Neural cell (in vitro differentiated cells): Measurements from ENCODE around the gene ARHGAP18. TPM values are rescaled to one million over a fixed set of nuclear protein-coding genes. Genes with fewer than 3 reads are reported as not detected.

Experiments used
- H2AFZ ChIP-seq: fragments of 200-600, 300-800 bp; sonication (generic), shearing (Covaris generic); 2 replicates; pipeline ENCODE4 v1.6.0; 2014; ENCODE audit warnings: low read depth, mild to moderate bottlenecking, antibody characterized with exemption, low read length, moderate library complexity
- H3F3A ChIP-seq: fragments of 200-600 bp; shearing (Covaris generic); 2 replicates; pipeline ENCODE4 v1.6.1; 2016; ENCODE audit warnings: mild to moderate bottlenecking, moderate library complexity, mixed read lengths, antibody characterized with exemption, low read length; ENCODE audit not compliant: insufficient read depth, poor library complexity, severe bottlenecking
- H3K27ac ChIP-seq: fragments of 200-600, 300-800 bp; sonication (generic), shearing (Covaris generic); 2 replicates; pipeline ENCODE4 v1.5.1; 2014; ENCODE audit warnings: mild to moderate bottlenecking, low read length, moderate library complexity
- H3K27me3 ChIP-seq: fragments of 300-800, 200-600 bp; sonication (generic), shearing (Covaris generic); 2 replicates; pipeline ENCODE4 v1.6.0; 2014; ENCODE audit warnings: mild to moderate bottlenecking, low read depth, low read length, moderate library complexity; ENCODE audit not compliant: insufficient read depth
- H3K36me3 ChIP-seq: fragments of 300-800, 200-600 bp; sonication (generic), shearing (Covaris generic); 2 replicates; pipeline ENCODE4 v1.5.1; 2014; ENCODE audit warnings: mild to moderate bottlenecking, antibody characterized with exemption, low read length, moderate library complexity; ENCODE audit not compliant: insufficient read depth
- H3K4me2 ChIP-seq: fragments of 300-800, 200-600 bp; sonication (generic), shearing (Covaris generic); 2 replicates; pipeline ENCODE4 v1.6.0; 2014; ENCODE audit warnings: mild to moderate bottlenecking, low read length
- H3K4me3 ChIP-seq: fragments of 300-800, 200-600 bp; sonication (generic), shearing (Covaris generic); 2 replicates; pipeline ENCODE4 v1.5.1; 2014; ENCODE audit warnings: mild to moderate bottlenecking, low read length, moderate library complexity
- H3K79me2 ChIP-seq: fragments of 200-600 bp; shearing (Covaris generic); replicated peaks from 2 replicates; pipeline ENCODE4 v1.6.0; 2014; ENCODE audit warnings: mild to moderate bottlenecking, low read length, moderate library complexity; ENCODE audit not compliant: insufficient read depth
- H3K9ac ChIP-seq: fragments of 300-800, 200-600 bp; sonication (generic), shearing (Covaris generic); 2 replicates; pipeline ENCODE4 v1.6.1; 2016; ENCODE audit warnings: mild to moderate bottlenecking, low read length, mixed read lengths
- H3K9me2 ChIP-seq: fragments of 200-600 bp; shearing (Covaris generic); 2 replicates; pipeline ENCODE4 v1.6.1; 2016; ENCODE audit warnings: mild to moderate bottlenecking, low read length, mixed read lengths; ENCODE audit not compliant: insufficient read depth
- H3K9me3 ChIP-seq: fragments of 200-600, 300-800 bp; sonication (generic), shearing (Covaris generic); 2 replicates; pipeline ENCODE4 v1.6.1; 2016; ENCODE audit warnings: mild to moderate bottlenecking, mixed run types, low read length, moderate library complexity, mixed read lengths
- H4K20me1 ChIP-seq: fragments of 200-600 bp; shearing (Covaris generic); 2 replicates; pipeline ENCODE4 v1.6.1; 2016; ENCODE audit warnings: mild to moderate bottlenecking, mixed run types; ENCODE audit not compliant: insufficient read depth
- CTCF ChIP-seq: fragments of 450-650 bp; IDR thresholded peaks from 2 replicates; pipeline ENCODE4 v1.5.1; 2014; ENCODE audit warnings: antibody characterized with exemption, mild to moderate bottlenecking, moderate library complexity; ENCODE audit not compliant: poor library complexity, severe bottlenecking
- EP300 ChIP-seq: fragments of 450-650 bp; conservative IDR thresholded peaks from 2 replicates; pipeline ENCODE4 v1.6.1; 2014; ENCODE audit warnings: antibody characterized with exemption, mild to moderate bottlenecking, moderate library complexity; ENCODE audit not compliant: poor library complexity, severe bottlenecking
- EZH2 ChIP-seq: fragments of 200-600, 300-800 bp; shearing (Covaris generic), sonication (generic); IDR thresholded peaks from 2 replicates; pipeline ENCODE4 v1.6.1; 2014; ENCODE audit warnings: antibody characterized with exemption, low read length, borderline replicate concordance, mild to moderate bottlenecking; ENCODE audit not compliant: insufficient read depth, poor library complexity, severe bottlenecking
- MXI1 ChIP-seq: fragments of 450-650 bp; conservative IDR thresholded peaks from 2 replicates; pipeline ENCODE4 v1.6.1; 2014; ENCODE audit warnings: antibody characterized with exemption, mild to moderate bottlenecking; ENCODE audit not compliant: poor library complexity, severe bottlenecking
- POLR2AphosphoS5 ChIP-seq: IDR thresholded peaks from 2 replicates; pipeline ENCODE4 v1.6.1; 2012
- RAD21 ChIP-seq: fragments of 450-650 bp; conservative IDR thresholded peaks from 2 replicates; pipeline ENCODE4 v1.6.1; 2014; ENCODE audit warnings: antibody characterized with exemption, mild to moderate bottlenecking, moderate library complexity
- REST ChIP-seq: IDR thresholded peaks from 2 replicates; pipeline ENCODE4 v1.6.1; 2012; ENCODE audit warnings: borderline replicate concordance
- SMC3 ChIP-seq: fragments of 450-650 bp; conservative IDR thresholded peaks from 2 replicates; pipeline ENCODE4 v1.6.1; 2014; ENCODE audit warnings: antibody characterized with exemption, mild to moderate bottlenecking, moderate library complexity; ENCODE audit not compliant: poor library complexity
- TAF1 ChIP-seq: IDR thresholded peaks from 2 replicates; pipeline ENCODE4 v1.6.1; 2012; ENCODE audit warnings: low read depth
- polyA plus RNA-seq: library from polyadenylated mRNA; depleted of rRNA; stranded (reverse); fragments of >200 nt; gene quantifications from 2 replicates; pipeline ENCODE4 v1.2.3, GENCODE V29; 2014

Gene ARHGAP18
- polyA plus RNA-seq, 1 donor from 2014 or later: 4.7 TPM

GRCh38 chr6:129726650-129727049, 16.7 kb upstream of the ARHGAP18 start:
- Histone ChIP-seq H2AFZ (no peak overlapping the region), H3K4me3 (no peak overlapping the region), H3F3A (no peaks in the 10 kb centered on the region), H3K9me2 (no peaks in the 10 kb centered on the region), H4K20me1 (no peaks in the 10 kb centered on the region), H3K36me3 (no peaks in the 10 kb centered on the region), H3K27ac (no peak overlapping the region), H3K9ac (no peak overlapping the region), H3K27me3 (no peaks in the 10 kb centered on the region), H3K79me2 (no peaks in the 10 kb centered on the region), H3K4me2 (no peak overlapping the region), H3K9me3 (no peaks in the 10 kb centered on the region)
- TF ChIP-seq RAD21: no peak
- no peak for TF ChIP-seq SMC3
- no peak for TF ChIP-seq EP300
- no peak for TF ChIP-seq TAF1
- no peak for TF ChIP-seq POLR2AphosphoS5

- Histone ChIP-seq H3K9me3 (no peaks in the 10 kb centered on the region), H2AFZ (no peak overlapping the region)
These were observed 15.4 kb upstream of the ARHGAP18 start for GRCh38 chr6:129725341-129725740.

More at GRCh38 chr6:129725341-129725740, 15.4 kb upstream of the ARHGAP18 start:
- no peaks in the 10 kb centered on the region for H3K27me3 ChIP-seq
- H3K4me3 ChIP-seq: no peak overlapping the region
- no peak for TF ChIP-seq MXI1
- TF ChIP-seq SMC3: no peak
- no peak for TF ChIP-seq REST
- no peak for TF ChIP-seq POLR2AphosphoS5
- no peak for TF ChIP-seq TAF1
- TF ChIP-seq EZH2: no peak
- TF ChIP-seq CTCF: no peak
- H3K79me2 ChIP-seq: no peaks in the 10 kb centered on the region
- no peaks in the 10 kb centered on the region for H4K20me1 ChIP-seq
- no peaks in the 10 kb centered on the region for H3K9me2 ChIP-seq
- H3F3A ChIP-seq: no peaks in the 10 kb centered on the region
- H3K9ac ChIP-seq: no peak overlapping the region
- no peak overlapping the region for H3K4me2 ChIP-seq
- H3K36me3 ChIP-seq: no peaks in the 10 kb centered on the region
- H3K27ac ChIP-seq: no peak overlapping the region
